GM21381 (cell line): ENCODE measurements around the gene NFASC.

Source experiments
- ATAC-seq: cut with Tn5 transposase; IDR thresholded peaks from one replicate; pipeline ENCODE4 v1.9.1; 2021; ENCODE audit warnings: mild to moderate bottlenecking, moderate library complexity; ENCODE audit not compliant: unreplicated experiment

Gene NFASC

GRCh38 chr1:204858363-204858821 is 12.3 kb upstream of the NFASC start:
- no peak for ATAC-seq

GRCh38 chr1:204859861-204860267 is 10.8 kb upstream of the NFASC start:
- ATAC-seq, result no peak

DNA sequence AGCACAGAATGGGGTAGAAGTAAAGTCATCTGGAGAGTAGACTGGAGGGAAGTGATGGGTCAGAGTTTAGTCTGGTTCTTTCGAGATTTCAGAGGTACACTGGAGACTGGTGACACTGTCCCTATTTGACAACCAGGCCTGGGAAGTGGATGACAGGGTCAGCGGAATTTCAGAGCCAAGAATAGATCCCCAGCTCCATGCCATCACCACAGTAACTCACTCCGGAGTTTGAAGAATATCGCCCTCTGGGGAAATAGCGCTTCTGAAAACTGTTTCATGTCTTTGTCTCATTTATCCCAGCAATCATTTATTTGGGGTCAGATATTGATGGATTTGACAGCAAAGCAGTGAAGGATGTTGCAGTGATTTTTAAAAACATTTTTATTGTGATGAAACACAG is 7.6 kb upstream of the NFASC start:
- ATAC-seq, result no peak

DNA sequence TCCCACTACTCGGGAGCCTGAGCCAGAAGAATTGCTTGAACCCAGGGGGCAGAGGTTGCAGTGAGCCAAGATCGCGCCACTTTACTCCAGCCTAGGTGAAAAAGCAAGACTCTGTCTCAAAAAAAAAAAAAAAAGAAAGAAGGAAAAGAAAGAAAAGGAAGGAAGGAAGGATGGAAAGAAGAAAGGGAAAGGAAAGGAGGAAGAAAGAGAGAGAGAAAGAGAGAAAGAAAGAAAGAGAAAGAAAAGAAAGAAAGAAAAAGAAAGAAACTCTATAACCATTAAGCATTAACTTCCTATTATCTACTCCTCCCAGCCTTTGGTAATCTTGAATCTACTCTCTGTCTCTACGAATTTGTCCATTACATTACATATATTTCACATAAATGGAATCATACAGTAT is 6.9 kb upstream of the NFASC start:
- ATAC-seq, result no peak

DNA sequence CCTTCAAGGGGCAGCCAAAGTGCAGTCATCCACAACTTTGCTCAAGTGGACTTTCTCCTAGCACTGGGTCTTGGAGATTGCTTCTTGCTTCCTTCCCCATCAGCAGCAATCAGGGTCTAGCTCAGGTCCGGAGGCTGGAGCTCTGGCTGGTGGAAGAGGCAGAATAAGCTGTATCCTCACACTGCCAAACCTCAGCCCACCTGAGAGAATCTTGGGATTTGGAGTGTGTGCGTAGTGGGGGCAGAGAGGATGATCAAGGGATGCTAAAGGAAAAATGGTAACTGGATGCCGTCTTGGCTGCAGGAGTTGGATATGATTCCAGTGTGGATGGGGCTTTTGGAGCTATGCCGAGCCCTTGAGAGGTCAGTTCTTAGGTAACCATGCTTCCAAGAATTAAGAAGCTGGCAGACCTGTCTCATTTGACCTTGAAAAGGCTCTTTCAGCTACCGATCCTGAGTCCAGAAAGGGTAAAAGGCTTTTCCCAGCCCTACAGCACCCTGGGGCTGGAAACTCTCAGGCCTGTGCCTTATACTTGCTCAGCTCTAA is 4.5 kb upstream of the NFASC start:
- no peak for ATAC-seq

DNA sequence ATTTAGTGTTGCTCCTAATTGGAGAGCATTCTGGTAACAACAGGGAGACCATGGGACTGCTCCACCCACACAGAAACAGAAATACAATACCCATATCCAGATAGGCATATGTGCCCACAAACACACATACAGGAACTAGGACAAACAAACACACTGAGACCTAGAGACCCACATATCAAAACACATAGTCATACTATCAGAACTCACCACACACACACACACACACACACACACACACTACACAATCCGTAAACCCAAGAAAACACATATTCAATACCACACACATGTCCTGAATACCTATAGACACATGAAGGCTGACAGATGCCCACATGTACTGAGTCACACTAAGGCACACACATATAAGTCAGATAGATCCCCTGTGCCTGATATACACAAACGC is 3.5 kb upstream of the NFASC start:
- no peak for ATAC-seq

- no peak for ATAC-seq
These were observed 2.9 kb upstream of the NFASC start for GRCh38 chr1:204867666-204868339.

DNA sequence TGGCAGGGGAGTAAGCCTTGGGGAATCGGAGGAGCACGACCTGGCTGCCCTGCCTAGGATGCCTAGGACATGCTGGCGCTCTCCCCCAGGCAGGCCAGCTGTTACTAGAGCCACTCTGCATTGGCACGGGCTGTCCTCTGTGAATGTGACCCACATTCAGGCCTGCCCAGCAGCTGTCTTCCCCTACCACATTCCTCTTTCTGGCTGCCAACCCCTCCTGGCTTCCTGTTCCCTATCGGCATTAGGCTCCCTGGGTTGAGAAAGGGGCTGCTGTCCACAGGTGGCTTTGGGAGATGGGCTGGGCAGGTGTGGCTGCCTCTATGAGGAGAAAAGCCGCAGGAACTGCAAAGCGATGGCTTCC is 2.3 kb upstream of the NFASC start:
- ATAC-seq, result no peak

DNA sequence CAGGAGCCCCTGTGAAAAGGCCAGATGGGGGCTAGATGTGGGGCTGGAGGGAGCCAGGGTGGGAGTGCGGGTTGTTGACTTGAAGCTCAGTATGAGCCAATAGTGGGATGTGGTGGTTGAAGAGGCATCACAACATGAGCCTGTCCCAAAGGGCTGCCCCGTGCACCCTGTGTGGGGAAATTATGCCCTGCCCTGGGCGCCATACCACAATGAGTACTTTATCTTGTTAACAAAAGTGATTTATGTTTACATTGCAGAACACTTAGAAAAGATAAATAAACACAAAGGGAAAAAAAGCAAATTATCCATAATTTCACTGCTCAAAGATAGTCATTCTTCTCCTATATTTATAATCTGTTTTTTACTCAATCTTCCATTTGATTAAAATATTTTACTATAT is 1.6 kb upstream of the NFASC start:
- ATAC-seq, result no peak

- no peak for ATAC-seq
These were observed 859 bp downstream of the NFASC start for GRCh38 chr1:204871405-204872037.

- no peak for ATAC-seq
These were observed 1.7 kb downstream of the NFASC start for GRCh38 chr1:204872262-204872881.

DNA sequence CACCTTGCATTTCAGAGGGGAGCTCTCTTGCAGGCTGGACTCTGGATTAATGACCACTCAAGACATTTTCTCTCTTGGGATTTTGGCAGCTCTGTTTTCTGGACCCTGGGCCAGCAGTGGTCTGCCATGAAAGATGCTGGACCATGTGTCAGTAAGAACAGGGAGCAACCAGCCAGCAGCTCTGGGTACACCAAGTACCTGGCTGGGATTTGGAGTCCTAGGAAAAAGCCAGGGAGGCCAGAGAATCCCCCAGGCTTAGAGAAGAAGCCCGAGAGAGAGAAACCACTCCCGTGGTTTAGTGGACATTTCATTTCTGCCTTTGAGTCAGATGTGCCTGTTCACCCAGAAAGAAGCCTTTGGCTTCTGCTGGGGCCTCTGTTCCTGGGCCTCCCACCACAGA is 2.5 kb downstream of the NFASC start:
- ATAC-seq, result no peak

DNA sequence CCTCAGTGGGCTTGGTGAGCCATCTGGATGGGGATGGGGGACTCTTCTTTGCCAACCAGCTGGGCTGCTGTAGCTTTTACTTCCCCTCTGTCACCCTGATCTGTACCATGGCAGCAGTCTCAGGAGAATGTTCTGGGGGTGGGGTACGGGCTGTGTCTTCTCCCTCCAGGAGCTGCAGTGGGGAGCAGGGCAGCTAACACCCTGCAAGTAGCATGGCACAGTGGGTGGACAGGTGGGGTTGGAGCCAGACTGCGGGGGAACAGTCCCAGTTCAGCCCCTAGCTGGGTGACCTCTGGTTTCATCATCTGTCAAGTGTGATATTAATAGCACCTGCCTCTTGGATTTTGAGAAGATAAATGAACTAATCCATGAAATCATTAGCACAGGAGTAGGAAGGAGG is 3.1 kb downstream of the NFASC start:
- ATAC-seq, result no peak

DNA sequence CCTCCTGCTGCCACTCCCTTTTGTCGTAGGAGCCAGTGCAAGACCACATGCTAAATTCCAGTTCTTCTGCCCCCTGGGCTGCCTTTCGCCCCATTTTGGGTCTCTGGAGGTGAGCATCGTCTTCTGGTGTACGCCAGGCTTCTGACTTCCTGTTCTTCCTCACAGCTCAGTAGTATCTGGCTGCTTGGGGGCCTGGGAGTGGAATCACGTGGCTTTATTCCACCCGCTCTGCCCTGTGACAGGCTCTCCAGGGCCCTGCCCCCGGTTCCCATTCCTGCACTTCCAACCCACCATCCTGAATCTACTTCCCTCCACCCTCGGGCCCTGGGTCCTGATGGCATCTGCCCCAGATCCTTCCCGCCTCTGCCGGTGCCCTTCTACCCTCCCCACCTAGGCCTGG is 3.6 kb downstream of the NFASC start:
- ATAC-seq, result no peak

- no peak for ATAC-seq
These were observed 4.6 kb downstream of the NFASC start for GRCh38 chr1:204875255-204875654.

DNA sequence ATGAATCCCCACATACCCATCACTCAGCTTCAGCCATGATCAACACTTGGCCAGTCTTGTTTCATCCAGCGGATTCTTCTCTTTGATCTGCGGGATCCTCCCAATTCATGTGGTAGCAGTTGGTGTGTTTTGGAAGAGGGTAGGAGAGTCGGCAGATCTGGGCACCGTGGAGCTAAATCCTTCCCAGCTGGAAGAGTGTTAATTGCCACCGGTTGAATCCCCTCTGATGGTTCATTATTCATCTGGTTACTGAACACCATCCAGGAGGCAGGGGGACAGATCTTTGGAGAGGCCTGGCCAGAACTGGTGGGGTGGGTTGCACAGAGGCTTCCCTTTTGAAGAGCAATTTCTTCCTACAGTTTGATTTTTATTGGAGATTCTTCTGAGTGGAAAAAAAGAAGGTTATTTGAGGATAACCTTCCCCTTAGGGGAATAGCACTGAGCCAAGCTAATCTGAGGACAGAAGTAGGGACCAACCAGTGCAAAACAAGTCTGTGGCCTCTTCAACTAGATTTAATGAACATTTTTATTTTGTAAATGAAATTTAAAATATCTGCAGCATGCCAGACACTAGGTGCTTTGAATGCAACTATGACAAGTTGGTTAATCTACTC is 8.1 kb downstream of the NFASC start:
- no peak for ATAC-seq

- no peak for ATAC-seq
These were observed 8.7 kb downstream of the NFASC start for GRCh38 chr1:204879351-204879750.

DNA sequence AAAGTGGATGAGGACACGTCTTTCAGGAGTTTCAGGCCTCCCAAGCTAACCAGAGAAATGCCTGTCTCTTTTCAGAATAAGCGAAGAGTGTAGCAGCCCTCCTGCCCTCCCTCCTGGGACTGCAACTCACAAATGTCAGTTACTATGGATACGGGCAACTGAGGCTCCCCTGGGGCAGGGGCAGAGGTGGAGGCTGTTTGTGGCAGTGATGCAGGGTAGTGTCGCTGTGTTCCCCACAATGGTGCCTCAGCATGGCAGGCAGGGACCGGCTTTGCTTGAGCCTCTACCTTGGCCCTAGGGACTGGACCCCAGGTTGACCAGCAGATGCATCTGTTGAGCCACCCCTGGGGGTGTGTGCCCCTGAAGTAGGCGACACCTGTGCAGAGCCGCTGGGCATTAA is 10.2 kb downstream of the NFASC start:
- no peak for ATAC-seq

DNA sequence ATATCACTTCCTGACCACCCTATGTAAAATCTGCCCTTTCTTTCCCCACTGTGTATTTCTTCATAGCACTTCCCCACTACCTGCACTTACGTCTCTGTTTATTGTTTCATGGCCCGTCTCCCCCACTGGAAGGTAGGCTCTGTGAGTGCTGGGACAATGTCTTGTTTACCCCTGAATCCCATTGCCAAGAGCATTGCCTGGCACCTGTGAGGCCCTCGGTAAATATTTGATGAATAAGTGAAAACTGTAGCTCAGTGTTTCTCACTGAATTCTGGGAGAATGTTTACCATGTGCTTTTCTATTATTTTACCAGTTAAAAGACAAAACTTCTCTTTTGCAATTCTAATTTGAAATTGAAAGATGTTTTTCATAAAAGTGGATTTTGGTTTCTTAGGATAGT is 11.8 kb downstream of the NFASC start:
- no peak for ATAC-seq

DNA sequence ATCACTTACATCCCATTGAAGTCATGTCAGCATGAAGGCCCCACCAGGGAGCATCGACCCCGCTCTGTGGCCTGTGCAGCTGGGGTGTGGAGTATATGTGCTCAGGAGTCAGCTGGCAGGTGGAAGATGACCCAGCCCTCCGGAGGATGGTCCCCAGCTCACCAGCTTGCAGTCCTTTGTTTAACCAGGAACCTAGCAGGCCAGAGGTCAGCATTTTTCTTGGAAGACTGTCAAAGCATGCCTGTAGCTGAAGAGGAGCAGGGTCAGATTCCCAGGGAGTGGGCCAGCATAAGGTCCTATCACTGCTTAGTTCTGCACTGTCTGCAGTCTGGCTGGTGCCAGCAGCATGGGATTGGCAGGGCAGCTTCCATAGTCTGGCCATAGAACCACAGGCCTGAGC is 12.7 kb downstream of the NFASC start:
- ATAC-seq, result no peak

GRCh38 chr1:204885288-204885711 is 14.6 kb downstream of the NFASC start:
- no peak for ATAC-seq

GRCh38 chr1:204885790-204886189 is 15.1 kb downstream of the NFASC start:
- no peak for ATAC-seq
